DND-41 (cell line): Measurements from ENCODE around the gene B3GALT6.

Experiments
- ATAC-seq: fragments of 200-7000 bp; cut with Tn5 transposase; 3 replicates; pipeline ENCODE4 v1.9.1; 2021; ENCODE audit warnings: low read depth; ENCODE audit not compliant: insufficient read depth
- DNase-seq: peaks from one replicate; pipeline ENCODE4 v3.0.0-alpha.2; 2020
- H2AFZ ChIP-seq: 2 replicates; pipeline ENCODE4 v1.6.0; 2012; ENCODE audit warnings: low read depth, low read length
- H3K27ac ChIP-seq: 2 replicates; pipeline ENCODE4 v1.5.1; 2012; ENCODE audit warnings: low read length, inconsistent platforms
- H3K27me3 ChIP-seq: fragments of 200-600 bp; sonication (generic); 2 replicates; pipeline ENCODE4 v1.6.0; 2012; ENCODE audit warnings: low read length, mild to moderate bottlenecking, inconsistent platforms; ENCODE audit not compliant: insufficient read depth, poor library complexity
- H3K36me3 ChIP-seq: 2 replicates; pipeline ENCODE4 v1.5.1; 2012; ENCODE audit warnings: low read length, inconsistent platforms; ENCODE audit not compliant: insufficient read depth
- H3K4me1 ChIP-seq: 2 replicates; pipeline ENCODE4 v1.5.1; 2012; ENCODE audit warnings: mild to moderate bottlenecking, low read length; ENCODE audit not compliant: insufficient read depth
- H3K4me2 ChIP-seq: 2 replicates; pipeline ENCODE4 v1.6.0; 2012; ENCODE audit warnings: mild to moderate bottlenecking, moderate library complexity, low read length, inconsistent platforms; ENCODE audit not compliant: insufficient read depth
- H3K4me3 ChIP-seq, 2 experiments: fragments of 200-600 bp in 1 of 2; shearing (Covaris generic) in 1 of 2; 2 replicates each; pipeline ENCODE4 v1.5.1; 2012 to 2016; ENCODE audit warnings: inconsistent platforms in 2 of 2, low read length in 2 of 2, mild to moderate bottlenecking in 2 of 2, low read depth in 1 of 2, moderate library complexity in 1 of 2
- H3K79me2 ChIP-seq: 2 replicates; pipeline ENCODE4 v1.6.0; 2012; ENCODE audit warnings: low read length, inconsistent platforms; ENCODE audit not compliant: insufficient read depth
- H3K9ac ChIP-seq: 2 replicates; pipeline ENCODE4 v1.6.0; 2012; ENCODE audit warnings: low read depth, mild to moderate bottlenecking, inconsistent platforms, low read length, moderate library complexity
- H3K9me3 ChIP-seq: 2 replicates; pipeline ENCODE4 v1.5.1; 2012; ENCODE audit warnings: low read length, moderate library complexity, mild to moderate bottlenecking, inconsistent platforms; ENCODE audit not compliant: insufficient read depth, severe bottlenecking
- H4K20me1 ChIP-seq: 2 replicates; pipeline ENCODE4 v1.6.0; 2012; ENCODE audit warnings: low read length; ENCODE audit not compliant: insufficient read depth
- EZH2 ChIP-seq: IDR thresholded peaks from 3 replicates; pipeline ENCODE4 v1.6.1; 2012; ENCODE audit warnings: borderline replicate concordance, low read depth, mild to moderate bottlenecking, moderate library complexity, low read length, inconsistent platforms; ENCODE audit not compliant: severe bottlenecking
- TF ChIP-seq, protein P1 (sequence below): IDR thresholded peaks from 2 replicates; pipeline ENCODE4 v1.5.1; 2012; ENCODE audit warnings: borderline replicate concordance, low read length, moderate library complexity, mild to moderate bottlenecking; ENCODE audit not compliant: poor library complexity, severe bottlenecking; ENCODE audit errors: extremely low read depth

Gene B3GALT6

DNA sequence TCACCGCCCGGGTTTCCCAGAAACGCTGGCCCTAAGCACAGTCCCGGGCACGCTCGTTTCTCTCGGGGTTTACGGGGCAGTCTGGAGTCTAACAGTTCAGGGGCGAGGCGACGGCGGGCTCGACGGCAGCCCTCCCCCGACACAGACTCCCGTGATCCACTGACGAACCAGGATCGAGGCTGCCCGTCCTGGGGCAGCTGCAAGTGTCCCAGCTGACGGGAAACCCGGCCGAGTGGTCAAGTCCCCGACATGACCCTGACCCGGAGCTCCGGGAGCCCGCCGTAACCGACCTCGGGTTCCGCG is 41.1 kb downstream of the B3GALT6 start:
- Histone ChIP-seq H3K27ac (peak overlapping the region; percentile 67), H3K4me2 (peak overlapping the region; percentile 99), H3K4me1 (peaks cover 43% of the 10 kb centered on the region), H3K4me3 (peak overlapping the region; percentile 89 to 92; a peak in 3 of 4 replicates), H3K79me2 (peaks cover 60% of the 10 kb centered on the region), H3K9me3 (no peaks in the 10 kb centered on the region), H4K20me1 (peaks cover 46% of the 10 kb centered on the region), H3K36me3 (peaks cover 36% of the 10 kb centered on the region), H3K9ac (peak overlapping the region; percentile 86), H2AFZ (peak overlapping the region; percentile 67), H3K27me3 (no peaks in the 10 kb centered on the region)
- TF ChIP-seq, protein P1, sequence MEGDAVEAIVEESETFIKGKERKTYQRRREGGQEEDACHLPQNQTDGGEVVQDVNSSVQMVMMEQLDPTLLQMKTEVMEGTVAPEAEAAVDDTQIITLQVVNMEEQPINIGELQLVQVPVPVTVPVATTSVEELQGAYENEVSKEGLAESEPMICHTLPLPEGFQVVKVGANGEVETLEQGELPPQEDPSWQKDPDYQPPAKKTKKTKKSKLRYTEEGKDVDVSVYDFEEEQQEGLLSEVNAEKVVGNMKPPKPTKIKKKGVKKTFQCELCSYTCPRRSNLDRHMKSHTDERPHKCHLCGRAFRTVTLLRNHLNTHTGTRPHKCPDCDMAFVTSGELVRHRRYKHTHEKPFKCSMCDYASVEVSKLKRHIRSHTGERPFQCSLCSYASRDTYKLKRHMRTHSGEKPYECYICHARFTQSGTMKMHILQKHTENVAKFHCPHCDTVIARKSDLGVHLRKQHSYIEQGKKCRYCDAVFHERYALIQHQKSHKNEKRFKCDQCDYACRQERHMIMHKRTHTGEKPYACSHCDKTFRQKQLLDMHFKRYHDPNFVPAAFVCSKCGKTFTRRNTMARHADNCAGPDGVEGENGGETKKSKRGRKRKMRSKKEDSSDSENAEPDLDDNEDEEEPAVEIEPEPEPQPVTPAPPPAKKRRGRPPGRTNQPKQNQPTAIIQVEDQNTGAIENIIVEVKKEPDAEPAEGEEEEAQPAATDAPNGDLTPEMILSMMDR, result no peak
- TF ChIP-seq EZH2, result no peak
- ATAC-seq (no peak), DNase-seq (no peak)

DNA sequence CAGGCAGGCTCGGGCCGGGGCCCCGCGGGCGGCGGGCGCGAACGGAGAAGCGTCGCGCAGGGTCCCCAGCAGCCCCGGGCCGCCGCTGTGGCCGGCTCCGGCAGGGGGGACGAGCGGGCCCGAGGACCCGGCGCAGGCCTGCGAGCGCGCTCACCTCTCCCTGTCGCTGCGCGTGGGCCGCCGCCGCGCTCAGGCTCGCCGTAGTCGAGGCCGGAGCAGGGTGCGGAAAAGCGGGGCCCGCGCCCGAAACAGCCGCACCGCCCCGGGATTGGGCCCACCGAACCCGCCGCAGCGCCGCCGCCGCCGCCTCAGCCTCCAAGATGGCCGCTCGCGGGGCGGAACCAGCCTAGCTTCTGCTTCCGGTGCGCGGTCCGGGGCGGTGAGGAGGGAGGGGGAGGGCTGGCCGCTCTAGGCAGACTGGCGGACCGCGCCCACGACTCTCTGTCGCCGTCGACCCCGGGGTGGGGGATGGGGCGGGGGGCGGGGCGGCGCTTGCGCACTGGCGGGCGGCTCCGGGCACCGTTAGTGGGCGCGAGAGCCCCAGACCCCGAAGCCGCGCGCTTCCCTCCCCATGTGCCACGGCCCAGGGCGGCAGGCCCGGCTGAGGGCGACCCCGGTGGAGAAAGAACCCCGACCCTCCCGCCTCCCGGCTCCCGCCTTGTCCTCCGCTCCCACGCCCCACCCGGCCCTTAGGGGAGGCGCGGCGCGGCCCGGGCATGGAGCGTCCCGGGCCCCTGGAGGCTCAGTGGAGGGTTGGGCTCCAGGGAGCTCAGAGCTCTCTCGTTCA is 41.7 kb downstream of the B3GALT6 start, which contains the start of gene UBE2J2:
UBE2J2 (minus strand) TSS at position 343 of the 787 bp plus-strand sequence. CDS start 5,862 bp downstream, outside the sequence.
- H3K9ac ChIP-seq, result peak within 1 kb of the TSS; percentile 86
- H3K27me3 ChIP-seq, result no peaks in the 10 kb centered on the region
- peaks cover 55% of the 10 kb centered on the region for H3K79me2 ChIP-seq
- no peaks in the 10 kb centered on the region for H3K9me3 ChIP-seq
- peak; percentile 93 for DNase-seq
- peak within 1 kb of the TSS; percentile 99 for H3K4me2 ChIP-seq
- peak within 1 kb of the TSS; percentile 89 to 96 for H3K4me3 ChIP-seq
- peaks cover 43% of the 10 kb centered on the region for H3K4me1 ChIP-seq
- peak within 1 kb of the TSS; percentile 91 for H3K27ac ChIP-seq
- peak; percentile 94 for ATAC-seq
- peaks cover 41% of the 10 kb centered on the region for H4K20me1 ChIP-seq
- peak within 1 kb of the TSS; percentile 93 for H2AFZ ChIP-seq
- peaks cover 30% of the 10 kb centered on the region for H3K36me3 ChIP-seq
- TF ChIP-seq, protein P1, result no peak
- no peak for TF ChIP-seq EZH2

DNA sequence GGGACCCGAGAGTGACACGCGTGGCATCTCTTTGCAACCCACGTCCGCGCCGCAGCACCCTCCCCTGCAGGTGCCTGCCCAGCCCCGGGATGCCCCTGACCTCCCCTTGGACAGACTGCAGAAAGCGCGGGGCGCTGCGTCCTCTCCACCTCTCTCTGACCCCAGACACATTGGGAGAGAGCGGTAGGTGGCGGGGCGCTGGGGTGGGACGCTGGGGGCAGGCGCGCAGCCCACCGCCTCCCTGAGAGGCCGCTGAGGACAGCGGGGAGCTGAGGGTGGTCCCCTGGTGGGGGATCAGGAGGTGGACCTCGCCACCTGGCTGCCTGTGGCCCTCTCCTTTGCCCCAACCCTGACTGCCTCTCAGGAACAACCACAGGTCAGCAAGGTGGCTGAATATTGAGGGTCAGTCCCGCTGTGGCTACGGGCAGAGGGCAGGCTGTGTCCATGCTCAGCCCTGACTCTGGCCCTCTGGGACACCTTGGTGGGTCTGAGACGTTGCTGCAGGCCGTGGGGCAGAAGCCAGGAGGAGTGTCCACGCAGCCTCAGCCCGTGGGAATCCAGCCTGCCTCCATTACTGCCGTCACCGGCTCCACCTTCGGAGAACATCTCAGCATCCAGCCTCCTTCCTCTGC is 42.4 kb downstream of the B3GALT6 start:
- Histone ChIP-seq H3K36me3 (peaks cover 28% of the 10 kb centered on the region), H3K27ac (peak overlapping the region; percentile 91), H3K4me2 (peak overlapping the region; percentile 99), H3K27me3 (no peaks in the 10 kb centered on the region), H3K9ac (peak overlapping the region; percentile 86), H2AFZ (peak overlapping the region; percentile 93), H3K4me3 (peak overlapping the region; percentile 72 to 96), H4K20me1 (peaks cover 38% of the 10 kb centered on the region), H3K9me3 (no peaks in the 10 kb centered on the region), H3K4me1 (peaks cover 43% of the 10 kb centered on the region), H3K79me2 (peaks cover 50% of the 10 kb centered on the region)
- TF ChIP-seq EZH2, result no peak
- TF ChIP-seq, protein P1, result no peak
- DNase-seq, result no peak
- ATAC-seq, result no peak
